ENCODE measurements around the gene BST2. TPM values are rescaled to one million over a fixed set of nuclear protein-coding genes. Genes with fewer than 3 reads are reported as not detected.

Gene BST2
- polyA plus RNA-seq, 1 of the 3 experiments (the other 2 are of a cell fraction): 5.7 TPM

GRCh38 chr19:17441241-17442021 is 36.0 kb upstream of the BST2 start:
- H3K4me2 ChIP-seq: no peak overlapping the region

GRCh38 chr19:17436874-17437267 is 31.4 kb upstream of the BST2 start:
- Histone ChIP-seq H3K9ac (no peak overlapping the region), H3K79me2 (ENCODE audit: insufficient read depth) (no peaks in the 10 kb centered on the region), H3K9me3 (no peaks in the 10 kb centered on the region), H3K27ac (ENCODE audit: low read depth in 2 of 2, low read length in 1 of 2) (no peak overlapping the region), H4K20me1 (ENCODE audit: insufficient read depth) (no peaks in the 10 kb centered on the region), H3K4me1 (ENCODE audit: control insufficient read depth in 1 of 2, insufficient read depth in 2 of 2, low read depth in 1 of 2, low read length in 1 of 2) (no peaks in the 10 kb centered on the region), H3K36me3 (replicated peaks in 1 of 2; ENCODE audit: control insufficient read depth in 1 of 2, insufficient read depth in 2 of 2, low read length in 1 of 2) (no peaks in the 10 kb centered on the region), H2AFZ (ENCODE audit: low read depth) (no peak overlapping the region), H3K4me2 (no peak overlapping the region), H3K9me2 (no peaks in the 10 kb centered on the region), H3F3A (replicated peaks; ENCODE audit: insufficient read depth) (no peaks in the 10 kb centered on the region), H3K4me3 (ENCODE audit: low read depth in 2 of 2, low read length in 1 of 2) (no peak overlapping the region), H3K27me3 (ENCODE audit: insufficient read depth) (no peaks in the 10 kb centered on the region)
- WGBS (ENCODE audit: low lambda C conversion rate): 55% methylated on average over 7 of the region's 7 CpGs
- DNase-seq: no peak
- ChIA-PET CTCF (interaction anchor here (0.8 to 1.5 kb wide), 4 partner anchors 12 to 137 kb away, joined by 3 to 6 read pairs (median 3); partner anchors contain the start of gene TMEM221), POLR2A (interaction anchor here (1.1 kb wide), 1 partner anchor 17 kb away, joined by 4 read pairs; the partner anchor contains the start of gene MVB12A)
- TF ChIP-seq GABPA (IDR thresholded peaks at IDR 0.05; ENCODE audit: low read depth) (no peak), USF2 (IDR thresholded peaks at IDR 0.05; ENCODE audit: borderline replicate concordance, low read depth, low read length) (no peak), TCF12 (IDR thresholded peaks at IDR 0.05) (no peak), MAX (IDR thresholded peaks at IDR 0.05; ENCODE audit: low read depth) (no peak), PBX3 (IDR thresholded peaks at IDR 0.05) (no peak), CHD2 (IDR thresholded peaks at IDR 0.05; ENCODE audit: low read length, partially characterized antibody) (no peak), MXI1 (IDR thresholded peaks at IDR 0.05; ENCODE audit: low read depth, low read length) (no peak), MEF2A (IDR thresholded peaks at IDR 0.05; ENCODE audit: borderline replicate concordance, low read depth) (no peak), RFX5 (IDR thresholded peaks at IDR 0.05; ENCODE audit: low read length) (no peak), CTCF (IDR thresholded peaks at IDR 0.05) (no peak), FOXM1 (IDR thresholded peaks at IDR 0.05; ENCODE audit: low read depth) (no peak), ZBTB33 (IDR thresholded peaks at IDR 0.05; ENCODE audit: borderline replicate concordance, low read depth) (no peak)

More at GRCh38 chr19:17441241-17442021, 36.0 kb upstream of the BST2 start:
- Histone ChIP-seq H3K4me3 (ENCODE audit: low read depth in 2 of 2, low read length in 1 of 2) (no peak overlapping the region), H2AFZ (ENCODE audit: low read depth) (no peak overlapping the region), H3K9me3 (no peaks in the 10 kb centered on the region), H3K27me3 (ENCODE audit: insufficient read depth) (no peaks in the 10 kb centered on the region), H3K79me2 (ENCODE audit: insufficient read depth) (no peaks in the 10 kb centered on the region), H3K4me1 (ENCODE audit: control insufficient read depth in 1 of 2, insufficient read depth in 2 of 2, low read depth in 1 of 2, low read length in 1 of 2) (no peaks in the 10 kb centered on the region), H3K9me2 (no peaks in the 10 kb centered on the region), H3K9ac (no peak overlapping the region), H4K20me1 (ENCODE audit: insufficient read depth) (no peaks in the 10 kb centered on the region), H3K36me3 (replicated peaks in 1 of 2; ENCODE audit: control insufficient read depth in 1 of 2, insufficient read depth in 2 of 2, low read length in 1 of 2) (no peaks in the 10 kb centered on the region), H3K27ac (ENCODE audit: low read depth in 2 of 2, low read length in 1 of 2) (no peak overlapping the region), H3F3A (replicated peaks; ENCODE audit: insufficient read depth) (no peaks in the 10 kb centered on the region)
- 76% methylated on average over 7 of the region's 8 CpGs for WGBS (ENCODE audit: low lambda C conversion rate)
- TF ChIP-seq CTCF (IDR thresholded peaks at IDR 0.05) (peak; percentile 49), TAF1 (IDR thresholded peaks at IDR 0.05; ENCODE audit: borderline replicate concordance, low read depth, low read length) (no peak), RAD21 (IDR thresholded peaks at IDR 0.05; ENCODE audit: low read length) (peak; percentile 67), TCF12 (IDR thresholded peaks at IDR 0.05) (no peak), SMC3 (IDR thresholded peaks at IDR 0.05; ENCODE audit: low read depth, low read length) (peak; percentile 15; the same call in 1 of the 2 replicates), FOSL2 (IDR thresholded peaks at IDR 0.05; ENCODE audit: borderline replicate concordance, low read depth) (no peak)
- peak; percentile 68 for DNase-seq
- POLR2A ChIA-PET: no interaction called here
- CTCF ChIA-PET: interaction anchor here (0.9 to 3.6 kb wide), 11 partner anchors 10 to 135 kb away, joined by 3 to 22 read pairs (median 4); partner anchors contain the start of gene CCDC194
